GM12891 (cell line): Measurements from ENCODE around the gene ZNF292.

Source experiments
- POLR2A ChIP-seq: IDR thresholded peaks from 2 replicates; pipeline ENCODE4 v1.6.1; 2011; ENCODE audit warnings: low read depth, low read length, control low read depth
- POLR2AphosphoS5 ChIP-seq: IDR thresholded peaks from 2 replicates; pipeline ENCODE4 v1.6.1; 2011; ENCODE audit warnings: low read depth, low read length, control low read depth
- SPI1 ChIP-seq: IDR thresholded peaks from 2 replicates; pipeline ENCODE4 v1.6.1; 2011; ENCODE audit warnings: low read depth, low read length, control low read depth
- TAF1 ChIP-seq: IDR thresholded peaks from 2 replicates; pipeline ENCODE4 v1.6.1; 2011; ENCODE audit warnings: low read depth, low read length, control low read depth

GRCh38 chr6:87161299-87161698, 5.9 kb downstream of the ZNF292 start:
- TF ChIP-seq POLR2AphosphoS5 (no peak), POLR2A (no peak), TAF1 (no peak), SPI1 (no peak)
